IMR-90 (cell line): ENCODE data around the gene NUDT7. TPM values are rescaled to one million over a fixed set of nuclear protein-coding genes. Genes with fewer than 3 reads are reported as not detected.

Experiments
- ATAC-seq: fragments of 200-7000 bp; cut with Tn5 transposase; 2 replicates; pipeline ENCODE4 v1.9.1; 2020; ENCODE audit warnings: low read depth, mild to moderate bottlenecking, moderate library complexity
- BruUV-seq: library from RNA; stranded (reverse); fragments of 400-500 nt; replicated peaks from 2 replicates; lab custom pipeline; 2021; lab: Mats Ljungman, UMichigan
- CTCF ChIA-PET: fragments of 300-600 bp; formaldehyde crosslinking; extraction: SDS; loops from one replicate; lab custom pipeline; 2021; ENCODE audit warnings: antibody characterized with exemption; lab: Yijun Ruan, JAX
- POLR2A ChIA-PET: fragments of 300-600 bp; sonication (Branson Sonifier 250); formaldehyde crosslinking; loops from one replicate; lab custom pipeline; 2022; ENCODE audit warnings: antibody characterized with exemption; ENCODE audit not compliant: unreplicated experiment; lab: Charles Lee
- DNase-seq: peaks from one replicate; pipeline ENCODE4 v3.0.0; 2013
- H2AFZ ChIP-seq: replicated peaks from 2 replicates; pipeline ENCODE3; 2013; ENCODE audit warnings: low read length, mild to moderate bottlenecking; ENCODE audit not compliant: poor library complexity
- H2AK5ac ChIP-seq: 2 replicates; pipeline ENCODE4 v1.6.1; 2013; ENCODE audit warnings: low read depth, low read length, inconsistent platforms
- H2AK9ac ChIP-seq: replicated peaks from 2 replicates; pipeline ENCODE3; 2013; ENCODE audit warnings: mild to moderate bottlenecking, low read depth, low read length, moderate library complexity; ENCODE audit not compliant: poor library complexity
- H2BK120ac ChIP-seq: 2 replicates; pipeline ENCODE4 v1.6.1; 2013; ENCODE audit warnings: low read depth, low read length, inconsistent platforms
- H2BK15ac ChIP-seq: 3 replicates; pipeline ENCODE4 v1.6.1; 2013; ENCODE audit warnings: low read depth, low read length, inconsistent platforms
- H2BK20ac ChIP-seq: 2 replicates; pipeline ENCODE4 v1.6.1; 2013; ENCODE audit warnings: low read depth, mild to moderate bottlenecking, inconsistent platforms, low read length, moderate library complexity
- H2BK5ac ChIP-seq: 2 replicates; pipeline ENCODE4 v1.6.1; 2013; ENCODE audit warnings: mild to moderate bottlenecking, low read depth, low read length, inconsistent platforms; ENCODE audit not compliant: poor library complexity, severe bottlenecking
- H3K14ac ChIP-seq: replicated peaks from 2 replicates; pipeline ENCODE4 v1.6.1; 2013; ENCODE audit warnings: low read depth, low read length, inconsistent platforms
- H3K18ac ChIP-seq: 2 replicates; pipeline ENCODE4 v1.6.1; 2013; ENCODE audit warnings: low read depth, low read length, control low read depth
- H3K23ac ChIP-seq: 2 replicates; pipeline ENCODE4 v1.6.1; 2013; ENCODE audit warnings: low read depth, low read length, inconsistent platforms
- H3K27ac ChIP-seq: 2 replicates; pipeline ENCODE4 v1.5.1; 2013; ENCODE audit warnings: mild to moderate bottlenecking, control low read depth, low read length; ENCODE audit not compliant: insufficient read depth
- H3K27me3 ChIP-seq: 2 replicates; pipeline ENCODE4 v1.6.1; 2013; ENCODE audit warnings: low read length; ENCODE audit not compliant: control insufficient read depth, insufficient read depth
- H3K36me3 ChIP-seq: 2 replicates; pipeline ENCODE4 v1.6.1; 2013; ENCODE audit warnings: low read length, mixed read lengths; ENCODE audit not compliant: control insufficient read depth, insufficient read depth
- H3K4ac ChIP-seq: 2 replicates; pipeline ENCODE4 v1.6.1; 2013; ENCODE audit warnings: low read depth, low read length, inconsistent platforms
- H3K4me1 ChIP-seq: 2 replicates; pipeline ENCODE4 v1.6.1; 2013; ENCODE audit warnings: low read length, mixed read lengths; ENCODE audit not compliant: control insufficient read depth, insufficient read depth
- H3K4me2 ChIP-seq: 2 replicates; pipeline ENCODE4 v1.6.1; 2013; ENCODE audit warnings: low read depth, mild to moderate bottlenecking, control low read depth, low read length, moderate library complexity
- H3K4me3 ChIP-seq: 2 replicates; pipeline ENCODE4 v1.5.1; 2013; ENCODE audit warnings: low read depth, mild to moderate bottlenecking, control low read depth, low read length, moderate library complexity; ENCODE audit not compliant: insufficient read depth
- H3K56ac ChIP-seq: 2 replicates; pipeline ENCODE4 v1.6.1; 2013; ENCODE audit warnings: low read length, inconsistent platforms; ENCODE audit not compliant: insufficient read depth; ENCODE audit errors: extremely low read depth
- H3K79me1 ChIP-seq, 2 experiments: 2 replicates each; pipeline ENCODE4 v1.6.1; 2013; ENCODE audit warnings: low read length in 2 of 2, inconsistent platforms in 1 of 2, low read depth in 1 of 2
- H3K9ac ChIP-seq: 2 replicates; pipeline ENCODE4 v1.6.1; 2013; ENCODE audit warnings: low read depth, low read length, control low read depth
- H3K9me1 ChIP-seq: 2 replicates; pipeline ENCODE4 v1.6.1; 2013; ENCODE audit warnings: low read length, inconsistent platforms; ENCODE audit not compliant: insufficient read depth
- H3K9me3 ChIP-seq: 2 replicates; pipeline ENCODE4 v1.6.1; 2013; ENCODE audit warnings: low read length; ENCODE audit not compliant: control insufficient read depth, insufficient read depth
- H4K20me1 ChIP-seq: 2 replicates; pipeline ENCODE4 v1.6.1; 2013; ENCODE audit warnings: low read length, inconsistent platforms; ENCODE audit not compliant: insufficient read depth
- H4K5ac ChIP-seq: 2 replicates; pipeline ENCODE4 v1.6.1; 2013; ENCODE audit warnings: mild to moderate bottlenecking, low read depth, low read length, control low read depth
- H4K8ac ChIP-seq, 2 experiments: 2 replicates each; pipeline ENCODE4 v1.6.1; 2013; ENCODE audit warnings: low read depth in 2 of 2, low read length in 2 of 2, control low read depth in 1 of 2, inconsistent platforms in 1 of 2
- H4K91ac ChIP-seq: 2 replicates; pipeline ENCODE4 v1.6.1; 2013; ENCODE audit warnings: low read depth, low read length, inconsistent platforms; ENCODE audit not compliant: insufficient read depth
- BHLHE40 ChIP-seq: fragments of 150-350 bp; IDR thresholded peaks from 2 replicates; pipeline ENCODE4 v1.6.1; 2016; ENCODE audit warnings: mild to moderate bottlenecking, low read depth, low read length
- FOS ChIP-seq: fragments of 150-350 bp; IDR thresholded peaks from 2 replicates; pipeline ENCODE4 v1.6.1; 2016; ENCODE audit warnings: low read depth, low read length
- RCOR1 ChIP-seq: IDR thresholded peaks from 2 replicates; pipeline ENCODE4 v1.6.1; 2012; ENCODE audit warnings: mild to moderate bottlenecking, low read length, improper control_type of control experiment; ENCODE audit not compliant: insufficient replicate concordance
- WGBS, 2 experiments: methylation state at CpG; one replicate each; pipeline versions ENCODE4 v1.1.5 to v1.1.7; 2013; ENCODE audit warnings: missing lambda C conversion rate in 2 of 2; ENCODE audit not compliant: insufficient read length in 1 of 2; ENCODE audit errors: extremely low coverage in 2 of 2; 5-methylcytosine and 5-hydroxymethylcytosine counted together
- dilution Hi-C: fragments of 300-500 bp; cut with HindIII; formaldehyde crosslinking; loops from one replicate; pipeline ENCODE4 v1.14.3; 2018; ENCODE audit warnings: low sequenced_read_pairs; ENCODE audit not compliant: unreplicated experiment
- in situ Hi-C: fragments of 300-500 bp; cut with MboI; formaldehyde crosslinking; loops from 3 replicates; pipeline ENCODE4 v1.14.3; 2019; ENCODE audit warnings: low sequenced_read_pairs, inconsistent platforms, mixed read lengths
- intact Hi-C: fragments of 100-400 bp; cut with micrococcal nuclease; formaldehyde crosslinking; loops from 2 replicates; pipeline ENCODE4 v1.10.0; 2022
- polyA plus RNA-seq, 3 experiments: library from polyadenylated mRNA; depleted of rRNA; stranded (reverse); fragments of >200 nt; gene quantifications; 2 replicates each; pipeline ENCODE4 v1.2.3, GENCODE V29; 2012; ENCODE audit warnings: low replicate concordance in 1 of 3
- total RNA-seq: library from RNA; depleted of rRNA; stranded (reverse); fragments of >200 nt; gene quantifications from 2 replicates; pipeline ENCODE4 v1.2.3, GENCODE V29; 2012; rRNA removed

NUDT7 gene
- total and polyA plus RNA-seq, 2 of the 4 experiments (the other 2 are of a cell fraction): 4.3 to 6.2 TPM

GRCh38 chr16:77790912-77791311, 68.6 kb downstream of the NUDT7 start:
- no peak overlapping the region for H2AK9ac ChIP-seq
- ChIA-PET CTCF (no interaction called here), POLR2A (no interaction called here)
- H2BK120ac ChIP-seq: no peak overlapping the region
- H4K20me1 ChIP-seq: no peaks in the 10 kb centered on the region
- H3K4me1 ChIP-seq: peaks cover 10% of the 10 kb centered on the region
- H3K56ac ChIP-seq: no peak overlapping the region
- dilution Hi-C loops (no loop called here), intact Hi-C loops (no loop called here), in situ Hi-C loops (no loop called here)
- TF ChIP-seq BHLHE40 (no peak), FOS (peak; percentile 48; the same call in 1 of the 2 replicates), RCOR1 (no peak)
- H3K9ac ChIP-seq: no peak overlapping the region
- H3K79me1 ChIP-seq: peaks cover 6 to 12% of the 10 kb centered on the region in 2 experiments; a peak in 3 of 4 replicates
- no peak overlapping the region for H3K4ac ChIP-seq
- H3K36me3 ChIP-seq: no peaks in the 10 kb centered on the region
- no TSS peak for BruUV-seq
- no CpG with 5 or more reads among the region's 3 CpGs for WGBS, 2 experiments
- H4K5ac ChIP-seq: no peak overlapping the region
- no peak overlapping the region for H3K14ac ChIP-seq
- no peak overlapping the region for H2AFZ ChIP-seq
- no peak for ATAC-seq
- H4K8ac ChIP-seq: no peak overlapping the region
- peaks cover 7% of the 10 kb centered on the region for H3K9me1 ChIP-seq
- H2AK5ac ChIP-seq: no peak overlapping the region
- H3K27ac ChIP-seq: no peak overlapping the region
- no peak overlapping the region for H3K4me3 ChIP-seq
- no peak overlapping the region for H3K18ac ChIP-seq
- H2BK15ac ChIP-seq: no peak overlapping the region
- H2BK5ac ChIP-seq: no peak overlapping the region
- H3K27me3 ChIP-seq: peaks cover 4% of the 10 kb centered on the region; the same call in 1 of the 2 replicates
- no peak overlapping the region for H3K23ac ChIP-seq
- H3K4me2 ChIP-seq: no peak overlapping the region
- peak; percentile 36 for DNase-seq
- H2BK20ac ChIP-seq: no peak overlapping the region
- no peaks in the 10 kb centered on the region for H3K9me3 ChIP-seq
- no peak overlapping the region for H4K91ac ChIP-seq

Other genes starting within 250 kb of the NUDT7 start
- 18.1 and 18.5 TPM in 2 replicates for gene VAT1L, start 66.0 kb downstream of the NUDT7 start, total RNA-seq
- gene VAT1L, start 66.0 kb downstream of the NUDT7 start, polyA plus RNA-seq (2012; rRNA removed): 14.1 and 15.4 TPM in 2 replicates